CD14-positive monocyte (primary cell): Measurements from ENCODE around the gene GRK1. TPM values are rescaled to one million over a fixed set of nuclear protein-coding genes. Genes with fewer than 3 reads are reported as not detected.

Experiments used
- DNase-seq, 3 donors: peaks; one replicate each; pipeline ENCODE4 v3.0.0-alpha.2; 2011 to 2022
- H2AFZ ChIP-seq: 2 replicates; pipeline ENCODE4 v1.6.0; 2012; ENCODE audit warnings: mild to moderate bottlenecking, low read depth, low read length, inconsistent platforms; ENCODE audit not compliant: insufficient read depth, poor library complexity, severe bottlenecking
- H3K27ac ChIP-seq, 2 donors: 1 replicate in 1 of 2; 2 replicates in 1 of 2; pipeline ENCODE4 v1.5.1; 2012 to 2013; ENCODE audit warnings: low read length in 2 of 2, control low read depth in 1 of 2, inconsistent platforms in 1 of 2, low read depth in 1 of 2, mild to moderate bottlenecking in 1 of 2
- H3K27me3 ChIP-seq, 2 donors: one replicate each; pipeline versions ENCODE4 v1.6.0 to v1.6.1; 2011 to 2013; ENCODE audit warnings: low read length in 2 of 2; ENCODE audit not compliant: control insufficient read depth in 2 of 2, insufficient read depth in 2 of 2
- H3K36me3 ChIP-seq, 2 donors: replicated peaks in 1 of 2; 1 replicate in 1 of 2; 2 replicates in 1 of 2; pipeline versions ENCODE4 v1.5.1 to v1.6.1; 2012 to 2013; ENCODE audit warnings: low read length in 2 of 2, control low read depth in 1 of 2, inconsistent platforms in 1 of 2, mild to moderate bottlenecking in 1 of 2; ENCODE audit not compliant: insufficient read depth in 2 of 2, control insufficient read depth in 1 of 2
- H3K4me1 ChIP-seq, 2 donors: 1 replicate in 1 of 2; 2 replicates in 1 of 2; pipeline versions ENCODE4 v1.5.1 to v1.6.1; 2012 to 2013; ENCODE audit warnings: low read length in 2 of 2, control low read depth in 1 of 2, inconsistent platforms in 1 of 2, mild to moderate bottlenecking in 1 of 2, moderate library complexity in 1 of 2; ENCODE audit not compliant: insufficient read depth in 2 of 2, control insufficient read depth in 1 of 2
- H3K4me2 ChIP-seq: replicated peaks from 2 replicates; pipeline ENCODE3; 2012; ENCODE audit warnings: low read length, moderate library complexity, mild to moderate bottlenecking; ENCODE audit not compliant: poor library complexity, severe bottlenecking; ENCODE audit errors: extremely low read depth
- H3K4me3 ChIP-seq, 3 experiments: fragments of 200-600 bp in 1 of 3; sonication (generic) in 1 of 3; replicated peaks in 1 of 3; 1 replicate in 2 of 3; 2 replicates in 1 of 3; pipeline ENCODE4 v1.5.1; 2011 to 2013; ENCODE audit warnings: low read length in 3 of 3, mild to moderate bottlenecking in 3 of 3, control low read depth in 2 of 3, low read depth in 2 of 3, inconsistent platforms in 1 of 3, moderate library complexity in 1 of 3
- H3K79me2 ChIP-seq: 2 replicates; pipeline ENCODE4 v1.6.0; 2012; ENCODE audit warnings: mild to moderate bottlenecking, control low read depth, inconsistent platforms, low read length, moderate library complexity; ENCODE audit not compliant: insufficient read depth
- H3K9ac ChIP-seq: 2 replicates; pipeline ENCODE4 v1.6.0; 2017; ENCODE audit warnings: low read length, mild to moderate bottlenecking; ENCODE audit not compliant: insufficient read depth, poor library complexity, severe bottlenecking
- H3K9me3 ChIP-seq, 2 donors: replicated peaks in 1 of 2; 1 replicate in 1 of 2; 2 replicates in 1 of 2; pipeline versions ENCODE4 v1.5.1 to v1.6.1; 2012 to 2013; ENCODE audit warnings: low read length in 2 of 2, control low read depth in 1 of 2; ENCODE audit not compliant: control insufficient read depth in 1 of 2, insufficient read depth in 1 of 2
- H4K20me1 ChIP-seq: 2 replicates; pipeline ENCODE4 v1.6.0; 2012; ENCODE audit warnings: mild to moderate bottlenecking, low read length, control low read depth, moderate library complexity; ENCODE audit not compliant: insufficient read depth
- H3K27ac Mint-ChIP-seq, 7 donors: one replicate each; pipeline ENCODE4 v1.8.0; 2020; ENCODE audit warnings: mild to moderate bottlenecking in 7 of 7, mixed read lengths in 7 of 7, moderate library complexity in 6 of 7, inconsistent platforms in 2 of 7
- H3K27me3 Mint-ChIP-seq, 3 donors: one replicate each; pipeline ENCODE4 v1.8.0; 2021 to 2022; ENCODE audit warnings: low read depth in 3 of 3, mild to moderate bottlenecking in 3 of 3, mixed read lengths in 3 of 3, moderate library complexity in 3 of 3, inconsistent platforms in 1 of 3
- H3K36me3 Mint-ChIP-seq, 2 donors: one replicate each; pipeline ENCODE4 v1.8.0; 2020; ENCODE audit warnings: mixed read lengths in 2 of 2, inconsistent platforms in 1 of 2, mild to moderate bottlenecking in 1 of 2
- H3K4me1 Mint-ChIP-seq: one replicate; pipeline ENCODE4 v1.8.0; 2020; ENCODE audit warnings: mild to moderate bottlenecking, mixed read lengths
- H3K4me3 Mint-ChIP-seq, 2 donors: one replicate each; pipeline ENCODE4 v1.8.0; 2020; ENCODE audit warnings: mild to moderate bottlenecking in 2 of 2, mixed read lengths in 2 of 2, moderate library complexity in 1 of 2
- H3K9me3 Mint-ChIP-seq, 7 donors: one replicate each; pipeline ENCODE4 v1.8.0; 2020 to 2022; ENCODE audit warnings: mixed read lengths in 7 of 7, mild to moderate bottlenecking in 6 of 7, moderate library complexity in 6 of 7, inconsistent platforms in 2 of 7
- CTCF ChIP-seq: fragments of 200-600 bp; IDR thresholded peaks from one replicate; pipeline ENCODE4 v1.8.0; 2022; ENCODE audit warnings: antibody characterized with exemption, mild to moderate bottlenecking
- WGBS: methylation state at CpG from one replicate; pipeline ENCODE4 v1.1.5; 2013; ENCODE audit warnings: missing lambda C conversion rate; ENCODE audit not compliant: insufficient coverage; 5-methylcytosine and 5-hydroxymethylcytosine counted together
- intact Hi-C, 2 donors: fragments of 100-400 bp; cut with micrococcal nuclease; formaldehyde crosslinking; loops; one replicate each; pipeline versions ENCODE4 v1.15.0 to v1.15.1; 2023
- polyA plus RNA-seq, 3 donors: library from polyadenylated mRNA; depleted of rRNA in 1 of 3; unstranded in 2 of 3; stranded (reverse) in 1 of 3; fragments of 300-500 nt in 2 of 3; fragments of >200 nt in 1 of 3; fragmentation: Illumina TruSeq in 2 of 3; gene quantifications; 1 replicate in 2 of 3; 2 replicates in 1 of 3; pipeline ENCODE4 v1.2.3, GENCODE V29; 2012 to 2021

The GRK1 gene
- polyA plus RNA-seq, 3 donors: not detected

- Mint-ChIP-seq H3K27me3 (peaks cover 2 to 8% (median 5%) of the 10 kb centered on the region in 3 donors), H3K36me3 (no peaks in the 10 kb centered on the region), H3K27ac (no peak overlapping the region), H3K9me3 (peaks cover 8 to 21% (median 15%) of the 10 kb centered on the region in 7 donors), H3K4me3 (no peak overlapping the region), H3K4me1 (no peaks in the 10 kb centered on the region)
- Histone ChIP-seq H3K27ac (no peak overlapping the region), H3K4me1 (no peaks in the 10 kb centered on the region), H3K9me3 (peaks cover 7 to 21% of the 10 kb centered on the region in 2 donors), H2AFZ (no peak overlapping the region), H3K27me3 (no peaks in the 10 kb centered on the region), H3K36me3 (no peaks in the 10 kb centered on the region), H4K20me1 (no peaks in the 10 kb centered on the region), H3K9ac (no peak overlapping the region), H3K79me2 (no peaks in the 10 kb centered on the region), H3K4me2 (no peak overlapping the region), H3K4me3 (no peak overlapping the region)
- intact Hi-C loops: no loop called here
- TF ChIP-seq CTCF: no peak
- DNase-seq: no peak
- WGBS: 88% methylated on average over 37 of the region's 42 CpGs
Measured at GRCh38 chr13:113656831-113657671, 10.0 kb upstream of the GRK1 start.

- H2AFZ ChIP-seq: no peak within 1 kb of the TSS
- DNase-seq: no peak
- peak within 1 kb of the TSS in 1 of 7 donors; percentile 66 for H3K27ac Mint-ChIP-seq
Measured at GRCh38 chr13:113657851-113658741, 8.9 kb upstream of the GRK1 start, which contains the start of gene ATP4B. Gene ATP4B, minus strand, starts transcription at chr13:113658198. Its CDS starts 54 bp downstream, at chr13:113658144.

More at GRCh38 chr13:113657851-113658741, 8.9 kb upstream of the GRK1 start, which contains the start of gene ATP4B:
- no peaks in the 10 kb centered on the region for H3K4me1 ChIP-seq
- H3K9ac ChIP-seq: no peak within 1 kb of the TSS
- H3K4me3 Mint-ChIP-seq: no peak within 1 kb of the TSS
- H3K36me3 Mint-ChIP-seq: no peaks in the 10 kb centered on the region
- TF ChIP-seq CTCF: no peak
- WGBS: 93% methylated on average over 44 of the region's 47 CpGs
- peaks cover 10 to 24% (median 15%) of the 10 kb centered on the region in 7 donors for H3K9me3 Mint-ChIP-seq
- no peaks in the 10 kb centered on the region for H3K36me3 ChIP-seq
- no peaks in the 10 kb centered on the region for H3K79me2 ChIP-seq
- no peaks in the 10 kb centered on the region for H3K4me1 Mint-ChIP-seq
- H3K27ac ChIP-seq: no peak within 1 kb of the TSS
- H3K27me3 ChIP-seq: no peaks in the 10 kb centered on the region
- no peak within 1 kb of the TSS for H3K4me2 ChIP-seq
- intact Hi-C loops: no loop called here
- H3K4me3 ChIP-seq: no peak within 1 kb of the TSS
- H4K20me1 ChIP-seq: no peaks in the 10 kb centered on the region
- peaks cover 0 to 5% (median 3%) of the 10 kb centered on the region in 3 donors for H3K27me3 Mint-ChIP-seq
- H3K9me3 ChIP-seq: peaks cover 7 to 22% of the 10 kb centered on the region in 2 donors
